ENCODE measurements around the gene CRB1.

The CRB1 gene

DNA sequence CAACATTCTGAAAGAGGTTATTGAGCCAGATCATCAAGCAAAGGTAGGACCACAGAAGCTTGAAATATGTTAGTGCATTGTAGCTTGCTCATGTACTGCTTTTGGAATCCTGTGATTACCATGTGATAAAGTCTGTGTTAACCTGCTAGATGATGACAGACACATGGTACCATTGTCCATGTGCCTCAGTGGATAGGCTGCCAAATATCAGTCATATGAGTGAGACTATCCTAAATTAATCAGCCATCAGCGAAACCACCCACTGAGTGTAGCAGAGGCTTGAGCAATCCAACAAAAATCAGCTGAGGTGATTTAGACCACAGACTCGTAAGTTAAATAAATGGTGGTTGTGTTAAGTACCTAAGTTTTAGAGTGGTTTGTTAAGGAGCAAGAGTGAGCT lies 32.7 kb upstream of the CRB1 start:
- TF ChIP-seq CTCF (conservative IDR thresholded peaks at IDR 0.05; ENCODE audit: low read depth, low read length), result no peak
- H3K4me3 ChIP-seq (ENCODE audit: low read length), result no peak overlapping the region
- DNase-seq (ENCODE audit: low read depth), result no peak

DNA sequence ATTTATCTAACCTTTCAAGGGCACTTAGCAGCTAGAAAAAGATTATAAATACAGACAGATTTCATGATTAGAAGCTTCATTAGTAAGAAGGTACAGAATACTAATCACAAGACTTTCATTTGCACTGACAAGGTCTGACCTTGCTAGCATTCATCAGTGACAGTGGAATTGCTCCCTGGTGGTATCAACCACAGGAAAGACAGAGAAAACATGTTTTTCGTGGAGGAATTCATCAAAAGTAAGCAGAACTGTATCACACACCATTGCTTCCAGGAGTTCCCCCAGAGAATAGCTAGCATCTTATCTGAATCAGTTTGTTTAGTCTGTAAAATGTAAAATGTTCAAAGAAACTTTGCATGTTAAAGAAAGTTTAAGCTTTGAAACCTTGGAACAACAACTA lies 20.6 kb upstream of the CRB1 start:
- no peak for TF ChIP-seq CTCF (conservative IDR thresholded peaks at IDR 0.05; ENCODE audit: low read depth, low read length)
- DNase-seq (ENCODE audit: low read depth), result no peak
- H3K4me3 ChIP-seq (ENCODE audit: low read length), result no peak overlapping the region

DNA sequence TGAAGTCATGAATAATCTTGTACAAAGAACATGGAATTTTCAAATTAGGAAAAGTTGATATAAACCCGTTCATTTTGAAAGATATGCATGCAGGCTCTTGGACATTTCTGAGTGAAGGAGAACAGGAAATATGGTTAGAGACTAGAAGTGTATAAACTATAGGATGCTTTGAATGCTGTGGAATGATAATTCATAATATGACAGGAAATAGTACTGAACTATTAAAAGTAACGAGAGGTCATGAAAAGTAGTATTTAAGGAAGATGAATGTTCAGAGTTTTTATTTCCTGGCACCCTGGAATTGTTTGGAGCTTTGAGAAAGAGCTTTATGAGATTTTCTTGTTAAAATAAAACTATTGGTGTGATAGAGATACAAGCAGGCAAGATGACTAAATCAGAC lies 18.7 kb upstream of the CRB1 start:
- TF ChIP-seq CTCF (conservative IDR thresholded peaks at IDR 0.05; ENCODE audit: low read depth, low read length), result no peak
- no peak for DNase-seq (ENCODE audit: low read depth)
- no peak overlapping the region for H3K4me3 ChIP-seq (ENCODE audit: low read length)

- no peak overlapping the region for H3K4me3 ChIP-seq (ENCODE audit: low read length)
- DNase-seq (ENCODE audit: low read depth), result no peak
- TF ChIP-seq CTCF (conservative IDR thresholded peaks at IDR 0.05; ENCODE audit: low read depth, low read length), result no peak
Observed at GRCh38 chr1:197250616-197251015, 17.4 kb upstream of the CRB1 start.

- H3K4me3 ChIP-seq (ENCODE audit: low read length), result no peak overlapping the region
- no peak for TF ChIP-seq CTCF (conservative IDR thresholded peaks at IDR 0.05; ENCODE audit: low read depth, low read length)
- DNase-seq (ENCODE audit: low read depth), result peak; percentile 20
Observed at GRCh38 chr1:197252973-197253372, 15.1 kb upstream of the CRB1 start.

GRCh38 chr1:197254866-197255265 lies 13.2 kb upstream of the CRB1 start:
- TF ChIP-seq CTCF (conservative IDR thresholded peaks at IDR 0.05; ENCODE audit: low read depth, low read length), result no peak
- H3K4me3 ChIP-seq (ENCODE audit: low read length), result no peak overlapping the region
- no peak for DNase-seq (ENCODE audit: low read depth)

- DNase-seq (ENCODE audit: low read depth), result no peak
- no peak for TF ChIP-seq CTCF (conservative IDR thresholded peaks at IDR 0.05; ENCODE audit: low read depth, low read length)
- no peak overlapping the region for H3K4me3 ChIP-seq (ENCODE audit: low read length)
Observed at GRCh38 chr1:197264936-197265567, 3.0 kb upstream of the CRB1 start.
